ENCODE measurements around the gene CDT1.

DNA sequence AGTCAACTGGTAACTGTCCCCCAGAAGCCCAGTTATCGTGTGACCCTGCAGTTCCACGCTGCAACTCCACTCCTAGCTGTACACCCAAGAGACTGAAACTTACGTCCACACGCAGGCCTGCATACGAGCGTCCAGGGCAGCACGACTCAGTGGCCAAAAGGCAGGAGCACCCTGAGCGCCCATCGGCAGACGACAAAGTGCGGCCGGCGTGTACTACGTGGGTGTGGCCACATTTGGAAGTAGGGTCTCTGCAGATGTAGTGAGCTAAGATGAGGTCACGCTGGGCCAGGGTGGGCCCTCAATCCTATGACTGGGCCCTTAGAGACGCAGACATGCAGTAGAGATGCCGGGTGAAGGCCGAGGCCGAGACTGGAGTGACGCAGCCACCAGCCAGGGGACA is 39.7 kb downstream of the CDT1 start:
- TF ChIP-seq, protein P1, sequence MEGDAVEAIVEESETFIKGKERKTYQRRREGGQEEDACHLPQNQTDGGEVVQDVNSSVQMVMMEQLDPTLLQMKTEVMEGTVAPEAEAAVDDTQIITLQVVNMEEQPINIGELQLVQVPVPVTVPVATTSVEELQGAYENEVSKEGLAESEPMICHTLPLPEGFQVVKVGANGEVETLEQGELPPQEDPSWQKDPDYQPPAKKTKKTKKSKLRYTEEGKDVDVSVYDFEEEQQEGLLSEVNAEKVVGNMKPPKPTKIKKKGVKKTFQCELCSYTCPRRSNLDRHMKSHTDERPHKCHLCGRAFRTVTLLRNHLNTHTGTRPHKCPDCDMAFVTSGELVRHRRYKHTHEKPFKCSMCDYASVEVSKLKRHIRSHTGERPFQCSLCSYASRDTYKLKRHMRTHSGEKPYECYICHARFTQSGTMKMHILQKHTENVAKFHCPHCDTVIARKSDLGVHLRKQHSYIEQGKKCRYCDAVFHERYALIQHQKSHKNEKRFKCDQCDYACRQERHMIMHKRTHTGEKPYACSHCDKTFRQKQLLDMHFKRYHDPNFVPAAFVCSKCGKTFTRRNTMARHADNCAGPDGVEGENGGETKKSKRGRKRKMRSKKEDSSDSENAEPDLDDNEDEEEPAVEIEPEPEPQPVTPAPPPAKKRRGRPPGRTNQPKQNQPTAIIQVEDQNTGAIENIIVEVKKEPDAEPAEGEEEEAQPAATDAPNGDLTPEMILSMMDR (IDR thresholded peaks at IDR 0.05), result no peak
- TF ChIP-seq POLR2A (IDR thresholded peaks at IDR 0.05), result no peak
